A673 (cell line): ENCODE results near the gene SBSN. TPM values are rescaled to one million over a fixed set of nuclear protein-coding genes. Genes with fewer than 3 reads are reported as not detected.

Source experiments
- Bru-seq: library from RNA; stranded (reverse); fragments of 400-500 nt; gene quantifications from one replicate; lab custom pipeline; 2021; lab: Mats Ljungman, UMichigan
- BruChase-seq, 2 experiments: library from RNA; stranded (reverse); fragments of 400-500 nt; gene quantifications; one replicate each; lab custom pipeline; 2021; lab: Mats Ljungman, UMichigan
- BruUV-seq: library from RNA; stranded (reverse); fragments of 400-500 nt; replicated peaks from 2 replicates; lab custom pipeline; 2021; lab: Mats Ljungman, UMichigan
- CTCF ChIA-PET: fragments of 300-600 bp; sonication (Branson Sonifier 250); formaldehyde crosslinking; loops from one replicate; lab custom pipeline; 2022; ENCODE audit warnings: antibody characterized with exemption; lab: Charles Lee
- POLR2A ChIA-PET: fragments of 300-600 bp; sonication (Branson Sonifier 250); formaldehyde crosslinking; loops from one replicate; lab custom pipeline; 2022; ENCODE audit warnings: antibody characterized with exemption; ENCODE audit not compliant: low non-redundant PET; lab: Charles Lee
- DNase-seq: peaks from one replicate; pipeline ENCODE4 v3.0.0-alpha.2; 2015; ENCODE audit warnings: low spot score
- H3K27ac ChIP-seq: fragments of 200-600 bp; sonication (generic); 2 replicates; pipeline ENCODE4 v1.5.1; 2016; ENCODE audit warnings: mixed run types, low read depth, mild to moderate bottlenecking, mixed read lengths, antibody characterized with exemption, low read length; ENCODE audit not compliant: poor library complexity, severe bottlenecking
- H3K27me3 ChIP-seq: fragments of 200-600 bp; sonication (generic); replicated peaks from 2 replicates; pipeline ENCODE4 v1.6.1; 2017; ENCODE audit warnings: mixed run types, low read depth, mild to moderate bottlenecking, mixed read lengths, antibody characterized with exemption, low read length; ENCODE audit not compliant: insufficient read depth, poor library complexity
- H3K36me3 ChIP-seq: fragments of 200-600 bp; sonication (generic); 2 replicates; pipeline ENCODE4 v1.6.1; 2016; ENCODE audit warnings: mixed run types, mild to moderate bottlenecking, mixed read lengths, antibody characterized with exemption, low read length; ENCODE audit not compliant: insufficient read depth, poor library complexity, severe bottlenecking
- H3K4me1 ChIP-seq: fragments of 200-600 bp; sonication (generic); 2 replicates; pipeline ENCODE4 v1.6.1; 2017; ENCODE audit warnings: mixed run types, mild to moderate bottlenecking, mixed read lengths, antibody characterized with exemption, low read length; ENCODE audit not compliant: insufficient read depth, poor library complexity, severe bottlenecking
- H3K4me3 ChIP-seq: fragments of 200-600 bp; sonication (generic); 2 replicates; pipeline ENCODE4 v1.5.1; 2016; ENCODE audit warnings: low read depth, mixed run types, mild to moderate bottlenecking, mixed read lengths, low read length; ENCODE audit not compliant: poor library complexity, severe bottlenecking
- H3K9me3 ChIP-seq: fragments of 200-600 bp; sonication (generic); 2 replicates; pipeline ENCODE4 v1.6.1; 2016; ENCODE audit warnings: mixed run types, low read depth, mild to moderate bottlenecking, mixed read lengths, antibody characterized with exemption, low read length; ENCODE audit not compliant: poor library complexity, severe bottlenecking
- EZH2 ChIP-seq: fragments of 200-600 bp; sonication (generic); IDR thresholded peaks from 2 replicates; pipeline ENCODE4 v1.6.1; 2017; ENCODE audit warnings: borderline replicate concordance, low read depth, mild to moderate bottlenecking, mixed read lengths, antibody characterized with exemption, low read length; ENCODE audit not compliant: poor library complexity, severe bottlenecking
- intact Hi-C: fragments of 100-400 bp; cut with micrococcal nuclease; formaldehyde crosslinking; loops from one replicate; pipeline ENCODE4 v1.10.0; 2022; ENCODE audit not compliant: unreplicated experiment
- long read RNA-seq: library from polyadenylated mRNA; stranded (forward); transcript quantifications from one replicate; pipeline ENCODE4 v2.0.0, GENCODE V29; 2022
- total RNA-seq: library from RNA; stranded (reverse); gene quantifications from 2 replicates; pipeline ENCODE4 v1.2.3, GENCODE V29; 2021
- TF ChIP-seq, protein P1 (sequence below): fragments of 300-800, 200-600 bp; sonication (generic); conservative IDR thresholded peaks from 2 replicates; pipeline ENCODE4 v1.5.1; 2017; ENCODE audit warnings: low read depth, mild to moderate bottlenecking, antibody characterized with exemption, low read length, moderate library complexity, mixed read lengths

The SBSN gene, protein sequence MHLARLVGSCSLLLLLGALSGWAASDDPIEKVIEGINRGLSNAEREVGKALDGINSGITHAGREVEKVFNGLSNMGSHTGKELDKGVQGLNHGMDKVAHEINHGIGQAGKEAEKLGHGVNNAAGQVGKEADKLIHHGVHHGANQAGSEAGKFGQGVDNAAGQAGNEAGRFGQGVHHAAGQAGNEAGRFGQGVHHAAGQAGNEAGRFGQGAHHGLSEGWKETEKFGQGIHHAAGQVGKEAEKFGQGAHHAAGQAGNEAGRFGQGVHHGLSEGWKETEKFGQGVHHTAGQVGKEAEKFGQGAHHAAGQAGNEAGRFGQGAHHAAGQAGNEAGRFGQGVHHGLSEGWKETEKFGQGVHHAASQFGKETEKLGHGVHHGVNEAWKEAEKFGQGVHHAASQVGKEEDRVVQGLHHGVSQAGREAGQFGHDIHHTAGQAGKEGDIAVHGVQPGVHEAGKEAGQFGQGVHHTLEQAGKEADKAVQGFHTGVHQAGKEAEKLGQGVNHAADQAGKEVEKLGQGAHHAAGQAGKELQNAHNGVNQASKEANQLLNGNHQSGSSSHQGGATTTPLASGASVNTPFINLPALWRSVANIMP
- total RNA-seq (not detected in 2 replicates), Bru-seq, nascent RNA (not detected), BruChase-seq, experiment 1, labeled RNA remaining after a 2-hour chase (percentile 12 among the genes with signal in this experiment), BruChase-seq, experiment 2, labeled RNA remaining after a 6-hour chase (percentile 21 among the genes with signal in this experiment)
- long read RNA-seq = 0 reads

DNA sequence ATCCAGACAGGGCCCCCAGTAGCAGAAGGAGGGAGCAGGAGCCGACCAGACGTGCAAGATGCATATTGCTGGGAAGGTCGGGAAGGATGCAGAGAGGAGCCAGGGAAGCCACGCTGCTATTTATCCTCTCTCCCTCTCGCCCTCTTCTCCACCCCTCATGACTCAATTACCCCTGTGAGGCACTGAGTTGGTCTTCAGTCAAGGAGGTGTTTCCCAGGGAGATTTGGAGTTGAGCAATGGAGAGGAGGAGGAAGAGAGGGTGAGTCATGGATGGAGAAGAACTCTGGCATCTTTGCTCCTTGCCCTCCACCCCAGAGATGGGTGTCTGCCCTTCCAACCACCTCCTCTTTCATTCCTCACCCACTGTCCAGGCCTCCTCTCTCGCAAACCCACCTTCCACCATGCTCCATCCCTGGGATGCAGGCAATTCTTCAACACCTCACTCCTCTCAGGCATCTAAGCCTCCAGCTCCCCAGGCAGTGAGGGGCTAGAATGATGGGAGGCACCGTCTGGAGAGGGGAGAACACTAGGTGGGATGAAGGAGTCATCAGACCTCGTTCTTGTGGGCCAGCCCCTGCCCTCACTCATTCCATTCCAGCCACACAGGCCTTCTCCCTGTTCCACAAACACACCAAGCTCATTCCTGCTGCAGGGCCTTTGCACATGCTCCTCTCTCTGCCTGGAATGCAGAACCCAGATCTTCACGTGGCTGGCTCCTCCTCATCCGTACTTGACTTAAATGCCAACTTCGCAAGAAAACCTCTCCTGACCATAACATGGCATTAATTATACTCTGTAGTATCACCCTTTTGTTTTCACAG is at the start of gene SBSN:
Gene SBSN, minus strand, starts transcription at position 94 of the 821 bp plus-strand sequence. Its CDS starts 30 bp downstream, at position 64.
- CTCF ChIA-PET = no interaction called here
- DNase-seq = no peak
- no peak within 1 kb of the TSS for H3K4me3 ChIP-seq
- H3K27ac ChIP-seq = no peak within 1 kb of the TSS
- no peaks in the 10 kb centered on the region for H3K9me3 ChIP-seq
- intact Hi-C loops = no loop called here
- peaks cover 63% of the 10 kb centered on the region for H3K27me3 ChIP-seq
- no TSS peak for BruUV-seq
- no peaks in the 10 kb centered on the region for H3K4me1 ChIP-seq
- TF ChIP-seq, protein P1, sequence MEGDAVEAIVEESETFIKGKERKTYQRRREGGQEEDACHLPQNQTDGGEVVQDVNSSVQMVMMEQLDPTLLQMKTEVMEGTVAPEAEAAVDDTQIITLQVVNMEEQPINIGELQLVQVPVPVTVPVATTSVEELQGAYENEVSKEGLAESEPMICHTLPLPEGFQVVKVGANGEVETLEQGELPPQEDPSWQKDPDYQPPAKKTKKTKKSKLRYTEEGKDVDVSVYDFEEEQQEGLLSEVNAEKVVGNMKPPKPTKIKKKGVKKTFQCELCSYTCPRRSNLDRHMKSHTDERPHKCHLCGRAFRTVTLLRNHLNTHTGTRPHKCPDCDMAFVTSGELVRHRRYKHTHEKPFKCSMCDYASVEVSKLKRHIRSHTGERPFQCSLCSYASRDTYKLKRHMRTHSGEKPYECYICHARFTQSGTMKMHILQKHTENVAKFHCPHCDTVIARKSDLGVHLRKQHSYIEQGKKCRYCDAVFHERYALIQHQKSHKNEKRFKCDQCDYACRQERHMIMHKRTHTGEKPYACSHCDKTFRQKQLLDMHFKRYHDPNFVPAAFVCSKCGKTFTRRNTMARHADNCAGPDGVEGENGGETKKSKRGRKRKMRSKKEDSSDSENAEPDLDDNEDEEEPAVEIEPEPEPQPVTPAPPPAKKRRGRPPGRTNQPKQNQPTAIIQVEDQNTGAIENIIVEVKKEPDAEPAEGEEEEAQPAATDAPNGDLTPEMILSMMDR = no peak
- peak; percentile 46 for TF ChIP-seq EZH2
- POLR2A ChIA-PET = no interaction called here
- no peaks in the 10 kb centered on the region for H3K36me3 ChIP-seq

DNA sequence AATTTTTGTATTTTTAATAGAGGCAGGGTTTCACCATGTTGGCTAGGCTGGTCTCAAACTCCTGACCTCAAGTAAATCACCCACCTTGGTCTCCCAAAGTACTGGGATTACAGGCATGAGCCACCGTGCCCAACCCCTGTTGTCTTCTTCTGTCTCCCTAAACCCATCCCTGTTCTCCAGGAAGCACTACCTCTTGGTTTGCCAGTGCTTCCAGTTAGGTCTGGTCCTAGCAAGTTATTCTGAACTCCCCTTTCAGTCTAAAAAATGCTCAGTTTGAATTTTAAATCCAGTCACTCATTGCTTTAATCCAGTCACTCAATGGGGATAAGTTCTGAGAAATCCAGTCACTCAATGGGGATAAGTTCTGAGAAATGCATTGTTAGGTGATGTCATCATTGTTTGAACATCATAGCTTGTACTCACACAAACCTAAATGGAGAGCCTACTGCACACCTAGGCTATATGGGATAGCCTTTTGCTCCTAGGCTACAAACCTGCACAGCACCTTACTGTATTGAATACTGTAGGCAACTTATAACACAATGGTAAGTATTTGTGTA is 43.4 kb upstream of the SBSN start:
- TF ChIP-seq, protein P1 = no peak
- no peak for TF ChIP-seq EZH2
- no TSS peak for BruUV-seq
- DNase-seq = no peak
- intact Hi-C loops = no loop called here
- Histone ChIP-seq H3K4me1 (no peaks in the 10 kb centered on the region), H3K9me3 (peaks cover 11% of the 10 kb centered on the region), H3K27me3 (peaks cover 8% of the 10 kb centered on the region), H3K4me3 (no peak overlapping the region), H3K27ac (no peak overlapping the region), H3K36me3 (no peaks in the 10 kb centered on the region)
- ChIA-PET CTCF (interaction anchor here (0.7 kb wide), 1 partner anchor 135 kb away, joined by 4 read pairs; no protein-coding TSS in a partner anchor), POLR2A (no interaction called here)
